WTC11 (cell line): ENCODE data around the gene LTBP1. TPM values are rescaled to one million over a fixed set of nuclear protein-coding genes. Genes with fewer than 3 reads are reported as not detected.

Experiments
- ATAC-seq: fragments of 200-7000 bp; cut with Tn5 transposase; 2 replicates; pipeline ENCODE4 v1.10.0; 2021; ENCODE audit warnings: mild to moderate bottlenecking, moderate library complexity
- CTCF ChIA-PET: fragments of 300-600 bp; sonication (Branson Sonifier 250); formaldehyde crosslinking; loops from one replicate; lab custom pipeline; 2021; ENCODE audit warnings: antibody characterized with exemption; lab: Charles Lee
- POLR2A ChIA-PET: fragments of 350-600 bp; sonication (Branson Sonifier 250); formaldehyde crosslinking; loops from one replicate; lab custom pipeline; 2021; ENCODE audit warnings: antibody characterized with exemption; lab: Charles Lee
- DNase-seq: peaks from one replicate; pipeline ENCODE4 v3.0.0; 2021; ENCODE audit warnings: low spot score
- H3K27ac Mint-ChIP-seq: 2 replicates; pipeline ENCODE4 v1.8.0; 2021; ENCODE audit warnings: mixed read lengths
- H3K27me3 Mint-ChIP-seq: 2 replicates; pipeline ENCODE4 v1.8.0; 2021; ENCODE audit warnings: low read depth, mild to moderate bottlenecking, moderate library complexity, mixed read lengths
- H3K36me3 Mint-ChIP-seq: 2 replicates; pipeline ENCODE4 v1.8.0; 2021; ENCODE audit warnings: mixed read lengths
- H3K4me1 Mint-ChIP-seq: 2 replicates; pipeline ENCODE4 v1.8.0; 2022; ENCODE audit warnings: mixed read lengths
- H3K4me3 Mint-ChIP-seq: 2 replicates; pipeline ENCODE4 v1.8.0; 2021; ENCODE audit warnings: mild to moderate bottlenecking, moderate library complexity, mixed read lengths
- H3K9me3 Mint-ChIP-seq: 2 replicates; pipeline ENCODE4 v1.8.0; 2021; ENCODE audit warnings: mixed read lengths
- ELF4 ChIP-seq: sonication (generic); formaldehyde crosslinking; IDR thresholded peaks from 2 replicates; pipeline ENCODE4 v1.8.1; 2022; ENCODE audit warnings: low read depth, mild to moderate bottlenecking, moderate library complexity, missing genetic modification reagents
- EMX1 ChIP-seq: fragments of 250-450 bp; sonication (Bioruptor Pico); IDR thresholded peaks from 2 replicates; pipeline ENCODE4 v1.8.0; 2021; ENCODE audit warnings: mild to moderate bottlenecking
- GRHL2 ChIP-seq: fragments of 250-450 bp; sonication (Bioruptor Pico); IDR thresholded peaks from 2 replicates; pipeline ENCODE4 v1.8.0; 2022; ENCODE audit warnings: mild to moderate bottlenecking, moderate library complexity; ENCODE audit not compliant: insufficient replicate concordance, severe bottlenecking
- HMGA2 ChIP-seq: fragments of 250-450 bp; sonication (Bioruptor Pico); IDR thresholded peaks from 2 replicates; pipeline ENCODE4 v1.4.0; 2021; ENCODE audit warnings: mild to moderate bottlenecking, moderate library complexity
- NR2C2 ChIP-seq: sonication (generic); formaldehyde crosslinking; IDR thresholded peaks from 2 replicates; pipeline ENCODE4 v1.8.0; 2022; ENCODE audit warnings: mild to moderate bottlenecking, missing genetic modification reagents
- RORB ChIP-seq: fragments of 250-450 bp; sonication (Bioruptor Pico); IDR thresholded peaks from 2 replicates; pipeline ENCODE4 v1.9.0; 2021; ENCODE audit warnings: mild to moderate bottlenecking
- SP1 ChIP-seq: sonication (generic); formaldehyde crosslinking; conservative IDR thresholded peaks from 2 replicates; pipeline ENCODE4 v1.8.1; 2022; ENCODE audit warnings: missing genetic modification reagents
- ZNF138 ChIP-seq: sonication (generic); formaldehyde crosslinking; conservative IDR thresholded peaks from 2 replicates; pipeline ENCODE4 v1.8.1; 2022; ENCODE audit warnings: mild to moderate bottlenecking, moderate library complexity, missing genetic modification reagents
- ZNF396 ChIP-seq: fragments of 250-450 bp; sonication (Bioruptor Pico); IDR thresholded peaks from 2 replicates; pipeline ENCODE4 v1.8.0; 2021; ENCODE audit warnings: mild to moderate bottlenecking, moderate library complexity, borderline replicate concordance
- ZNF671 ChIP-seq: fragments of 250-450 bp; sonication (Bioruptor Pico); IDR thresholded peaks from 2 replicates; pipeline ENCODE4 v1.8.0; 2021; ENCODE audit warnings: mild to moderate bottlenecking
- total RNA-seq: library from RNA; stranded (reverse); gene quantifications from 3 replicates; pipeline ENCODE4 v1.2.3, GENCODE V29; 2021
- TF ChIP-seq, protein P1 (sequence below): sonication (generic); formaldehyde crosslinking; IDR thresholded peaks from 2 replicates; pipeline ENCODE4 v1.8.0; 2023; ENCODE audit warnings: missing genetic modification reagents, mild to moderate bottlenecking, borderline replicate concordance
- TF ChIP-seq, protein P2 (sequence below): fragments of 200-600 bp; IDR thresholded peaks from 2 replicates; pipeline ENCODE4 v1.8.0; 2022; ENCODE audit warnings: antibody characterized with exemption
- TF ChIP-seq, protein P3 (sequence below): sonication (generic); formaldehyde crosslinking; IDR thresholded peaks from 2 replicates; pipeline ENCODE4 v1.8.0; 2022; ENCODE audit warnings: mild to moderate bottlenecking, missing genetic modification reagents
- TF ChIP-seq, protein P4 (sequence below): sonication (generic); formaldehyde crosslinking; IDR thresholded peaks from 2 replicates; pipeline ENCODE4 v1.8.0; 2022; ENCODE audit warnings: mild to moderate bottlenecking, missing genetic modification reagents
- TF ChIP-seq, protein P5 (sequence below): fragments of 250-450 bp; sonication (Bioruptor Pico); IDR thresholded peaks from 2 replicates; pipeline ENCODE4 v1.9.0; 2021; ENCODE audit warnings: mild to moderate bottlenecking
- TF ChIP-seq, protein P6 (sequence below): sonication (generic); formaldehyde crosslinking; IDR thresholded peaks from 2 replicates; pipeline ENCODE4 v1.8.1; 2022; ENCODE audit warnings: low read depth, missing genetic modification reagents, borderline replicate concordance
- TF ChIP-seq, protein P7 (sequence below): fragments of 250-450 bp; sonication (Bioruptor Pico); IDR thresholded peaks from 2 replicates; pipeline ENCODE4 v1.9.0; 2021; ENCODE audit warnings: mild to moderate bottlenecking, borderline replicate concordance
- TF ChIP-seq, protein P8 (sequence below): fragments of 250-450 bp; sonication (Bioruptor Pico); conservative IDR thresholded peaks from 2 replicates; pipeline ENCODE4 v1.9.0; 2021; ENCODE audit warnings: mild to moderate bottlenecking

LTBP1 gene
- total RNA-seq, 1 experiment from 2014 or later, result 33.6 TPM

DNA sequence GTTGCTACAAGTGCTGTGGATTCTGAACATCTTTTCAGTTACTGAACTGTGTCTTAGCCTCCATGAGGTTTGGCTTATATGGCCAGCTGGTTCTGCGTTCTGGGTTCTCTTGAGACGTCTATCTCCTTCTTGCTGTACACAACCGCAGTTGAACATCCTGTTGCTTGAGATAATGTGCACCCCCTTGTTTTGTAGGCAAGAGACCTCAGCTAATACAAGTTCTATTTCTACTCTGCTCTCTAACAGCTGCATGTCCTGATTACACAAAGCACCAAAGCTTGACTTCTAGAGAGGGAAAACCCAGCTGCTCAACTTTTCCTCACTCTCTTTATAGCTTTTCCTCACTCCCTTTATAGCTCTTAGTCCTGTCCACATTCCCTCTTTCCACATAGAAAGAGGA, 176.0 kb downstream of the LTBP1 start (continued):
- TF ChIP-seq, protein P1, sequence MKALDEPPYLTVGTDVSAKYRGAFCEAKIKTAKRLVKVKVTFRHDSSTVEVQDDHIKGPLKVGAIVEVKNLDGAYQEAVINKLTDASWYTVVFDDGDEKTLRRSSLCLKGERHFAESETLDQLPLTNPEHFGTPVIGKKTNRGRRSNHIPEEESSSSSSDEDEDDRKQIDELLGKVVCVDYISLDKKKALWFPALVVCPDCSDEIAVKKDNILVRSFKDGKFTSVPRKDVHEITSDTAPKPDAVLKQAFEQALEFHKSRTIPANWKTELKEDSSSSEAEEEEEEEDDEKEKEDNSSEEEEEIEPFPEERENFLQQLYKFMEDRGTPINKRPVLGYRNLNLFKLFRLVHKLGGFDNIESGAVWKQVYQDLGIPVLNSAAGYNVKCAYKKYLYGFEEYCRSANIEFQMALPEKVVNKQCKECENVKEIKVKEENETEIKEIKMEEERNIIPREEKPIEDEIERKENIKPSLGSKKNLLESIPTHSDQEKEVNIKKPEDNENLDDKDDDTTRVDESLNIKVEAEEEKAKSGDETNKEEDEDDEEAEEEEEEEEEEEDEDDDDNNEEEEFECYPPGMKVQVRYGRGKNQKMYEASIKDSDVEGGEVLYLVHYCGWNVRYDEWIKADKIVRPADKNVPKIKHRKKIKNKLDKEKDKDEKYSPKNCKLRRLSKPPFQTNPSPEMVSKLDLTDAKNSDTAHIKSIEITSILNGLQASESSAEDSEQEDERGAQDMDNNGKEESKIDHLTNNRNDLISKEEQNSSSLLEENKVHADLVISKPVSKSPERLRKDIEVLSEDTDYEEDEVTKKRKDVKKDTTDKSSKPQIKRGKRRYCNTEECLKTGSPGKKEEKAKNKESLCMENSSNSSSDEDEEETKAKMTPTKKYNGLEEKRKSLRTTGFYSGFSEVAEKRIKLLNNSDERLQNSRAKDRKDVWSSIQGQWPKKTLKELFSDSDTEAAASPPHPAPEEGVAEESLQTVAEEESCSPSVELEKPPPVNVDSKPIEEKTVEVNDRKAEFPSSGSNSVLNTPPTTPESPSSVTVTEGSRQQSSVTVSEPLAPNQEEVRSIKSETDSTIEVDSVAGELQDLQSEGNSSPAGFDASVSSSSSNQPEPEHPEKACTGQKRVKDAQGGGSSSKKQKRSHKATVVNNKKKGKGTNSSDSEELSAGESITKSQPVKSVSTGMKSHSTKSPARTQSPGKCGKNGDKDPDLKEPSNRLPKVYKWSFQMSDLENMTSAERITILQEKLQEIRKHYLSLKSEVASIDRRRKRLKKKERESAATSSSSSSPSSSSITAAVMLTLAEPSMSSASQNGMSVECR (CRISPR knock-in tag), result no peak
- TF ChIP-seq, protein P2, sequence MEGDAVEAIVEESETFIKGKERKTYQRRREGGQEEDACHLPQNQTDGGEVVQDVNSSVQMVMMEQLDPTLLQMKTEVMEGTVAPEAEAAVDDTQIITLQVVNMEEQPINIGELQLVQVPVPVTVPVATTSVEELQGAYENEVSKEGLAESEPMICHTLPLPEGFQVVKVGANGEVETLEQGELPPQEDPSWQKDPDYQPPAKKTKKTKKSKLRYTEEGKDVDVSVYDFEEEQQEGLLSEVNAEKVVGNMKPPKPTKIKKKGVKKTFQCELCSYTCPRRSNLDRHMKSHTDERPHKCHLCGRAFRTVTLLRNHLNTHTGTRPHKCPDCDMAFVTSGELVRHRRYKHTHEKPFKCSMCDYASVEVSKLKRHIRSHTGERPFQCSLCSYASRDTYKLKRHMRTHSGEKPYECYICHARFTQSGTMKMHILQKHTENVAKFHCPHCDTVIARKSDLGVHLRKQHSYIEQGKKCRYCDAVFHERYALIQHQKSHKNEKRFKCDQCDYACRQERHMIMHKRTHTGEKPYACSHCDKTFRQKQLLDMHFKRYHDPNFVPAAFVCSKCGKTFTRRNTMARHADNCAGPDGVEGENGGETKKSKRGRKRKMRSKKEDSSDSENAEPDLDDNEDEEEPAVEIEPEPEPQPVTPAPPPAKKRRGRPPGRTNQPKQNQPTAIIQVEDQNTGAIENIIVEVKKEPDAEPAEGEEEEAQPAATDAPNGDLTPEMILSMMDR, result no peak
- TF ChIP-seq, protein P3, sequence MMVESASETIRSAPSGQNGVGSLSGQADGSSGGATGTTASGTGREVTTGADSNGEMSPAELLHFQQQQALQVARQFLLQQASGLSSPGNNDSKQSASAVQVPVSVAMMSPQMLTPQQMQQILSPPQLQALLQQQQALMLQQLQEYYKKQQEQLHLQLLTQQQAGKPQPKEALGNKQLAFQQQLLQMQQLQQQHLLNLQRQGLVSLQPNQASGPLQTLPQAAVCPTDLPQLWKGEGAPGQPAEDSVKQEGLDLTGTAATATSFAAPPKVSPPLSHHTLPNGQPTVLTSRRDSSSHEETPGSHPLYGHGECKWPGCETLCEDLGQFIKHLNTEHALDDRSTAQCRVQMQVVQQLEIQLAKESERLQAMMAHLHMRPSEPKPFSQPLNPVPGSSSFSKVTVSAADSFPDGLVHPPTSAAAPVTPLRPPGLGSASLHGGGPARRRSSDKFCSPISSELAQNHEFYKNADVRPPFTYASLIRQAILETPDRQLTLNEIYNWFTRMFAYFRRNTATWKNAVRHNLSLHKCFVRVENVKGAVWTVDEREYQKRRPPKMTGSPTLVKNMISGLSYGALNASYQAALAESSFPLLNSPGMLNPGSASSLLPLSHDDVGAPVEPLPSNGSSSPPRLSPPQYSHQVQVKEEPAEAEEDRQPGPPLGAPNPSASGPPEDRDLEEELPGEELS (CRISPR knock-in tag), result no peak
- TF ChIP-seq, protein P4, sequence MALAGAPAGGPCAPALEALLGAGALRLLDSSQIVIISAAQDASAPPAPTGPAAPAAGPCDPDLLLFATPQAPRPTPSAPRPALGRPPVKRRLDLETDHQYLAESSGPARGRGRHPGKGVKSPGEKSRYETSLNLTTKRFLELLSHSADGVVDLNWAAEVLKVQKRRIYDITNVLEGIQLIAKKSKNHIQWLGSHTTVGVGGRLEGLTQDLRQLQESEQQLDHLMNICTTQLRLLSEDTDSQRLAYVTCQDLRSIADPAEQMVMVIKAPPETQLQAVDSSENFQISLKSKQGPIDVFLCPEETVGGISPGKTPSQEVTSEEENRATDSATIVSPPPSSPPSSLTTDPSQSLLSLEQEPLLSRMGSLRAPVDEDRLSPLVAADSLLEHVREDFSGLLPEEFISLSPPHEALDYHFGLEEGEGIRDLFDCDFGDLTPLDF, result no peak
- TF ChIP-seq EMX1 (CRISPR knock-in tag) (no peak), SP1 (CRISPR knock-in tag) (no peak), GRHL2 (no peak), NR2C2 (CRISPR knock-in tag) (no peak), HMGA2 (CRISPR knock-in tag) (no peak)
- TF ChIP-seq, all 79 proteins: peak for 0

DNA sequence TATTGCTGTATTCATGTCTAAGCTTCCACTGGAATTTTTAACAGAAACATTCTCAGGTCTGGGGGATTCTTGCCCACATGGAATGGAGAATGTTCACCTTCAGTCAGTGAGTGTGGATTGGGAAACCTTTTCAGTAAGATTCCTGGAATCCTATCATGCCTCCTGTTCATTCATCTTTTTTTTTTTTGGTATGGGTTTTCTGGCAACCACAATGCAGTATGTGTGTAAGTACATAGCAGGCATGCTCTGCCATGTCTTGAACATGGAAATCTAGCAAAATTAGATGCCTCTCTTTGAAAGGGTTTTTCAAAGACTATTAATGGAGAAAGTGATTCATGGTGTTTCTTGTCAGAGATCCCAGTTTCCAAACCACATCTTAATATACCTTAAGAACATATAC, 176.5 kb downstream of the LTBP1 start:
- Mint-ChIP-seq H3K36me3 (no peaks in the 10 kb centered on the region), H3K27ac (no peak overlapping the region), H3K9me3 (peaks cover 4% of the 10 kb centered on the region; the same call in 1 of the 2 replicates), H3K4me3 (no peak overlapping the region), H3K27me3 (no peaks in the 10 kb centered on the region), H3K4me1 (no peaks in the 10 kb centered on the region)
- ATAC-seq (no peak), DNase-seq (no peak)
- ChIA-PET CTCF (no interaction called here), POLR2A (no interaction called here)
- TF ChIP-seq, protein P5, sequence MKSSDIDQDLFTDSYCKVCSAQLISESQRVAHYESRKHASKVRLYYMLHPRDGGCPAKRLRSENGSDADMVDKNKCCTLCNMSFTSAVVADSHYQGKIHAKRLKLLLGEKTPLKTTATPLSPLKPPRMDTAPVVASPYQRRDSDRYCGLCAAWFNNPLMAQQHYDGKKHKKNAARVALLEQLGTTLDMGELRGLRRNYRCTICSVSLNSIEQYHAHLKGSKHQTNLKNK (CRISPR knock-in tag), result no peak
- no peak for TF ChIP-seq ZNF396 (CRISPR knock-in tag)
- TF ChIP-seq, protein P6, sequence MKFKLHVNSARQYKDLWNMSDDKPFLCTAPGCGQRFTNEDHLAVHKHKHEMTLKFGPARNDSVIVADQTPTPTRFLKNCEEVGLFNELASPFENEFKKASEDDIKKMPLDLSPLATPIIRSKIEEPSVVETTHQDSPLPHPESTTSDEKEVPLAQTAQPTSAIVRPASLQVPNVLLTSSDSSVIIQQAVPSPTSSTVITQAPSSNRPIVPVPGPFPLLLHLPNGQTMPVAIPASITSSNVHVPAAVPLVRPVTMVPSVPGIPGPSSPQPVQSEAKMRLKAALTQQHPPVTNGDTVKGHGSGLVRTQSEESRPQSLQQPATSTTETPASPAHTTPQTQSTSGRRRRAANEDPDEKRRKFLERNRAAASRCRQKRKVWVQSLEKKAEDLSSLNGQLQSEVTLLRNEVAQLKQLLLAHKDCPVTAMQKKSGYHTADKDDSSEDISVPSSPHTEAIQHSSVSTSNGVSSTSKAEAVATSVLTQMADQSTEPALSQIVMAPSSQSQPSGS (CRISPR knock-in tag), result no peak
- TF ChIP-seq, protein P7, sequence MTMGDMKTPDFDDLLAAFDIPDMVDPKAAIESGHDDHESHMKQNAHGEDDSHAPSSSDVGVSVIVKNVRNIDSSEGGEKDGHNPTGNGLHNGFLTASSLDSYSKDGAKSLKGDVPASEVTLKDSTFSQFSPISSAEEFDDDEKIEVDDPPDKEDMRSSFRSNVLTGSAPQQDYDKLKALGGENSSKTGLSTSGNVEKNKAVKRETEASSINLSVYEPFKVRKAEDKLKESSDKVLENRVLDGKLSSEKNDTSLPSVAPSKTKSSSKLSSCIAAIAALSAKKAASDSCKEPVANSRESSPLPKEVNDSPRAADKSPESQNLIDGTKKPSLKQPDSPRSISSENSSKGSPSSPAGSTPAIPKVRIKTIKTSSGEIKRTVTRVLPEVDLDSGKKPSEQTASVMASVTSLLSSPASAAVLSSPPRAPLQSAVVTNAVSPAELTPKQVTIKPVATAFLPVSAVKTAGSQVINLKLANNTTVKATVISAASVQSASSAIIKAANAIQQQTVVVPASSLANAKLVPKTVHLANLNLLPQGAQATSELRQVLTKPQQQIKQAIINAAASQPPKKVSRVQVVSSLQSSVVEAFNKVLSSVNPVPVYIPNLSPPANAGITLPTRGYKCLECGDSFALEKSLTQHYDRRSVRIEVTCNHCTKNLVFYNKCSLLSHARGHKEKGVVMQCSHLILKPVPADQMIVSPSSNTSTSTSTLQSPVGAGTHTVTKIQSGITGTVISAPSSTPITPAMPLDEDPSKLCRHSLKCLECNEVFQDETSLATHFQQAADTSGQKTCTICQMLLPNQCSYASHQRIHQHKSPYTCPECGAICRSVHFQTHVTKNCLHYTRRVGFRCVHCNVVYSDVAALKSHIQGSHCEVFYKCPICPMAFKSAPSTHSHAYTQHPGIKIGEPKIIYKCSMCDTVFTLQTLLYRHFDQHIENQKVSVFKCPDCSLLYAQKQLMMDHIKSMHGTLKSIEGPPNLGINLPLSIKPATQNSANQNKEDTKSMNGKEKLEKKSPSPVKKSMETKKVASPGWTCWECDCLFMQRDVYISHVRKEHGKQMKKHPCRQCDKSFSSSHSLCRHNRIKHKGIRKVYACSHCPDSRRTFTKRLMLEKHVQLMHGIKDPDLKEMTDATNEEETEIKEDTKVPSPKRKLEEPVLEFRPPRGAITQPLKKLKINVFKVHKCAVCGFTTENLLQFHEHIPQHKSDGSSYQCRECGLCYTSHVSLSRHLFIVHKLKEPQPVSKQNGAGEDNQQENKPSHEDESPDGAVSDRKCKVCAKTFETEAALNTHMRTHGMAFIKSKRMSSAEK, result no peak
- TF ChIP-seq ZNF138 (CRISPR knock-in tag), result no peak
- TF ChIP-seq ZNF671 (CRISPR knock-in tag), result no peak
- TF ChIP-seq, protein P8, sequence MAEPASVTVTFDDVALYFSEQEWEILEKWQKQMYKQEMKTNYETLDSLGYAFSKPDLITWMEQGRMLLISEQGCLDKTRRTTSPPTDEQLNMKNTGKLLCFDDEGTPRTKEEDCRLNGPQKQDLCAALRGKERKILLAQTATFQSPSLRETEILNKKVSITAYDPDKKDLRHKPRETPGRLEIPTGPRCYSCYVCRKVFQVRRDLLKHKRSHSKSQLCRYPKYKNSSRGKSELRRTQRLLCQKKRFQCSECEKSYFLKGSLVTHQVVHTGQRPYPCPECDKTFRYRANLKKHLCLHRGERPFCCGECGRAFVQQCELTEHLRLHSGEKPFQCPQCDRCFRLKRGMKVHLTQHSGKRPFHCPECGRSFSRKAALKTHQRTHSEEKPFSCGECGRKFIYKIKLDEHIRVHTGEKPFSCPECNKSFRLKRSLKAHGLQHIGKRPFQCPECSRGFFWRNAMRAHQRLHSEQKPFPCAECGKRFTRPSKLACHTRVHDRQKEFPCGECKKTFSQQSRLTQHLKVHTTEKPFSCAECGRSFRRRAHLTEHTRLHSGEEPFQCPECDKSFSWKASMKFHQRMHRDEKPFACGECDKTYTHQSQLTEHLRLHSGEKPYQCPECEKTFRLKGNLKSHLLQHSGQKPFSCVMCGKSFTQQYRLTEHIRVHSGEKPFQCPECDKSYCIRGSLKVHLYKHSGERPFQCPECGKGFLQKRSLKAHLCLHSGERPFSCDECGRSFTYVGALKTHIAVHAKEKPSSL (CRISPR knock-in tag), result no peak
- no peak for TF ChIP-seq ELF4 (CRISPR knock-in tag)
- no peak for TF ChIP-seq RORB
